T-cell (primary cell): ENCODE results near the gene COLGALT1. TPM values are rescaled to one million over a fixed set of nuclear protein-coding genes. Genes with fewer than 3 reads are reported as not detected.

ENCODE experiments used
- ATAC-seq, 4 experiments: fragments of 200-7000 bp in 3 of 4; fragments of 150-1000 bp in 1 of 4; cut with Tn5 transposase; replicated peaks in 1 of 4; 1 replicate in 3 of 4; 2 replicates in 1 of 4; pipeline ENCODE4 v1.10.0; 2021; ENCODE audit warnings: moderate library complexity in 3 of 4, mild to moderate bottlenecking in 2 of 4, moderate number of reproducible peaks in 1 of 4
- CTCF ChIA-PET, 2 donors: fragments of 300-600 bp; sonication (Branson Sonifier 250); formaldehyde crosslinking; loops; one replicate each; lab custom pipeline; 2022; ENCODE audit warnings: antibody characterized with exemption in 2 of 2; lab: Charles Lee
- POLR2A ChIA-PET, 2 donors: fragments of 300-600 bp; sonication (Branson Sonifier 250); formaldehyde crosslinking; loops; one replicate each; lab custom pipeline; 2022; ENCODE audit warnings: antibody characterized with exemption in 2 of 2; lab: Charles Lee
- DNase-seq, 35 experiments: peaks; one replicate each; pipeline versions ENCODE4 v3.0.0 to v3.0.0-alpha.2; 2013 to 2023
- H3K27ac ChIP-seq: one replicate; pipeline ENCODE4 v1.5.1; 2013; ENCODE audit warnings: low read length
- H3K27me3 ChIP-seq, 2 experiments: replicated peaks in 1 of 2; 1 replicate in 1 of 2; 2 replicates in 1 of 2; pipeline versions ENCODE4 v1.6.1 to v1.7.0; 2013; ENCODE audit warnings: low read length in 1 of 2, mixed read lengths in 1 of 2; ENCODE audit not compliant: control insufficient read depth in 2 of 2, insufficient read depth in 2 of 2; ENCODE audit errors: extremely low read depth in 1 of 2
- H3K36me3 ChIP-seq, 2 donors: 1 replicate in 1 of 2; 2 replicates in 1 of 2; pipeline versions ENCODE4 v1.6.1 to v1.7.0; 2013; ENCODE audit warnings: low read length in 1 of 2; ENCODE audit not compliant: control insufficient read depth in 2 of 2, insufficient read depth in 1 of 2; ENCODE audit errors: extremely low read depth in 1 of 2
- H3K4me1 ChIP-seq, 2 experiments: 1 replicate in 1 of 2; 2 replicates in 1 of 2; pipeline versions ENCODE4 v1.6.1 to v1.7.0; 2013; ENCODE audit warnings: low read length in 2 of 2, mixed read lengths in 1 of 2; ENCODE audit not compliant: insufficient read depth in 2 of 2, control insufficient read depth in 1 of 2; ENCODE audit errors: extremely low read depth in 1 of 2
- H3K4me3 ChIP-seq, 2 donors: 1 replicate in 1 of 2; 2 replicates in 1 of 2; pipeline versions ENCODE4 v1.5.1 to v1.7.0; 2013; ENCODE audit warnings: mild to moderate bottlenecking in 2 of 2, low read length in 1 of 2, moderate library complexity in 1 of 2; ENCODE audit not compliant: control insufficient read depth in 1 of 2; ENCODE audit errors: extremely low read depth in 1 of 2
- H3K9me3 ChIP-seq: 2 replicates; pipeline ENCODE4 v1.7.0; 2013
- H3K27ac Mint-ChIP-seq, 2 donors: one replicate each; pipeline ENCODE4 v1.8.0; 2020 to 2021; ENCODE audit warnings: mild to moderate bottlenecking in 2 of 2, mixed read lengths in 2 of 2
- H3K27me3 Mint-ChIP-seq, 2 donors: one replicate each; pipeline ENCODE4 v1.8.0; 2021 to 2022; ENCODE audit warnings: mixed read lengths in 2 of 2
- H3K36me3 Mint-ChIP-seq: one replicate; pipeline ENCODE4 v1.8.0; 2021; ENCODE audit warnings: mixed read lengths
- H3K4me1 Mint-ChIP-seq, 3 donors: one replicate each; pipeline ENCODE4 v1.8.0; 2020 to 2022; ENCODE audit warnings: mixed read lengths in 3 of 3, mild to moderate bottlenecking in 1 of 3
- H3K4me3 Mint-ChIP-seq, 3 donors: one replicate each; pipeline ENCODE4 v1.8.0; 2020 to 2022; ENCODE audit warnings: mild to moderate bottlenecking in 3 of 3, mixed read lengths in 3 of 3, moderate library complexity in 3 of 3
- H3K9me3 Mint-ChIP-seq, 3 donors: one replicate each; pipeline ENCODE4 v1.8.0; 2020 to 2022; ENCODE audit warnings: mixed read lengths in 3 of 3
- WGBS: methylation state at CpG from one replicate; pipeline ENCODE4 v1.1.5; 2013; ENCODE audit warnings: missing lambda C conversion rate; ENCODE audit not compliant: insufficient coverage; 5-methylcytosine and 5-hydroxymethylcytosine counted together
- total RNA-seq, 35 experiments: library from RNA in 6 of 35; stranded (reverse) in 6 of 35; fragments of 120-200 nt in 1 of 35; gene quantifications; one replicate each; pipeline versions ENCODE4 v1.2.1 to v1.2.4 and lab custom pipeline; 2013 to 2026

The COLGALT1 gene
- total RNA-seq, 5 donors from 2014 or later (not counting 1 experiment from before 2014, with no cell fraction given): 43.0 to 78.1 (median 70.8) TPM

GRCh38 chr19:17542793-17543582 is 12.5 kb upstream of the COLGALT1 start:
- Histone ChIP-seq H3K9me3 (no peaks in the 10 kb centered on the region), H3K36me3 (no peaks in the 10 kb centered on the region), H3K4me1 (peaks cover 4 to 17% of the 10 kb centered on the region in 2 experiments), H3K4me3 (no peak overlapping the region), H3K27ac (no peak overlapping the region), H3K27me3 (peaks cover 0 to 2% of the 10 kb centered on the region in 2 experiments)
- no peaks in the 10 kb centered on the region for H3K36me3 Mint-ChIP-seq
- POLR2A ChIA-PET: no interaction called here
- CTCF ChIA-PET: no interaction called here
- H3K27ac Mint-ChIP-seq: peak overlapping the region in 1 of 2 donors; percentile 46
- no peak overlapping the region for H3K4me3 Mint-ChIP-seq
- ATAC-seq (no peak), DNase-seq (no peak)
- H3K9me3 Mint-ChIP-seq: no peaks in the 10 kb centered on the region
- WGBS: 94% methylated on average over 13 of the region's 14 CpGs
- H3K27me3 Mint-ChIP-seq: no peaks in the 10 kb centered on the region
- peaks cover 11 to 15% (median 14%) of the 10 kb centered on the region in 3 donors for H3K4me1 Mint-ChIP-seq

- H3K27ac Mint-ChIP-seq: peak overlapping the region in 1 of 2 donors; percentile 16
- H3K27ac ChIP-seq: no peak overlapping the region
- H3K36me3 Mint-ChIP-seq: no peaks in the 10 kb centered on the region
- no peaks in the 10 kb centered on the region for H3K36me3 ChIP-seq
- H3K4me3 Mint-ChIP-seq: no peak overlapping the region
- H3K27me3 ChIP-seq: no peaks in the 10 kb centered on the region
- peaks cover 5 to 7% (median 5%) of the 10 kb centered on the region in 3 donors for H3K4me1 Mint-ChIP-seq
- 58% methylated on average over 3 of the region's 4 CpGs for WGBS
- H3K9me3 ChIP-seq: no peaks in the 10 kb centered on the region
- no peak overlapping the region for H3K4me3 ChIP-seq
- no peaks in the 10 kb centered on the region for H3K27me3 Mint-ChIP-seq
- no peak for ATAC-seq
- no peaks in the 10 kb centered on the region for H3K9me3 Mint-ChIP-seq
- ChIA-PET POLR2A (no interaction called here), CTCF (interaction anchor here (0.6 to 0.7 kb wide), 2 partner anchors 15 to 32 kb away, joined by 3 to 5 read pairs; no protein-coding TSS in a partner anchor)
- peaks cover 0 to 9% of the 10 kb centered on the region in 2 experiments for H3K4me1 ChIP-seq
- DNase-seq: no peak
Observed at GRCh38 chr19:17543986-17544385, 11.5 kb upstream of the COLGALT1 start.

GRCh38 chr19:17544418-17544817 is 11.0 kb upstream of the COLGALT1 start:
- Histone ChIP-seq H3K9me3 (no peaks in the 10 kb centered on the region), H3K27me3 (no peaks in the 10 kb centered on the region), H3K4me3 (no peak overlapping the region), H3K27ac (no peak overlapping the region), H3K36me3 (no peaks in the 10 kb centered on the region), H3K4me1 (peaks cover 0 to 5% of the 10 kb centered on the region in 2 experiments)
- ChIA-PET CTCF (interaction anchor here in 1 of 2 donors (0.7 kb wide), 1 partner anchor 32 kb away, joined by 5 read pairs; no protein-coding TSS in a partner anchor), POLR2A (no interaction called here)
- 100% methylated on average over 3 of the region's 4 CpGs for WGBS
- no peak for DNase-seq
- Mint-ChIP-seq H3K36me3 (no peaks in the 10 kb centered on the region), H3K27ac (no peak overlapping the region), H3K4me1 (peaks cover 4 to 7% (median 5%) of the 10 kb centered on the region in 3 donors), H3K27me3 (no peaks in the 10 kb centered on the region), H3K4me3 (no peak overlapping the region), H3K9me3 (no peaks in the 10 kb centered on the region)
- ATAC-seq: no peak

GRCh38 chr19:17548145-17548544 is 7.3 kb upstream of the COLGALT1 start:
- 90% methylated on average over 6 of the region's 6 CpGs for WGBS
- ChIA-PET POLR2A (no interaction called here), CTCF (no interaction called here)
- peak overlapping the region in 1 of 2 donors; percentile 23 for H3K27ac Mint-ChIP-seq
- no peaks in the 10 kb centered on the region for H3K4me1 Mint-ChIP-seq
- H3K27me3 Mint-ChIP-seq: no peaks in the 10 kb centered on the region
- H3K36me3 Mint-ChIP-seq: no peaks in the 10 kb centered on the region
- Histone ChIP-seq H3K4me1 (no peaks in the 10 kb centered on the region), H3K27ac (no peak overlapping the region), H3K36me3 (no peaks in the 10 kb centered on the region), H3K4me3 (no peak overlapping the region), H3K9me3 (no peaks in the 10 kb centered on the region), H3K27me3 (no peaks in the 10 kb centered on the region)
- H3K9me3 Mint-ChIP-seq: no peaks in the 10 kb centered on the region
- H3K4me3 Mint-ChIP-seq: no peak overlapping the region
- DNase-seq (no peak), ATAC-seq (no peak)

GRCh38 chr19:17549085-17549740 is 6.2 kb upstream of the COLGALT1 start:
- WGBS: 64% methylated on average over 4 of the region's 5 CpGs
- ATAC-seq (no peak), DNase-seq (no peak)
- Mint-ChIP-seq H3K4me3 (no peak overlapping the region), H3K9me3 (no peaks in the 10 kb centered on the region), H3K36me3 (no peaks in the 10 kb centered on the region), H3K27me3 (no peaks in the 10 kb centered on the region), H3K27ac (peak overlapping the region in 1 of 2 donors; percentile 28), H3K4me1 (no peaks in the 10 kb centered on the region)
- H3K27ac ChIP-seq: no peak overlapping the region
- H3K27me3 ChIP-seq: no peaks in the 10 kb centered on the region
- H3K4me1 ChIP-seq: no peaks in the 10 kb centered on the region
- POLR2A ChIA-PET: interaction anchor here in 1 of 2 donors (0.6 kb wide), 1 partner anchor 11 kb away, joined by 3 read pairs; no protein-coding TSS in a partner anchor
- H3K9me3 ChIP-seq: no peaks in the 10 kb centered on the region
- H3K36me3 ChIP-seq: no peaks in the 10 kb centered on the region
- no peak overlapping the region for H3K4me3 ChIP-seq
- CTCF ChIA-PET: interaction anchor here in 1 of 2 donors (0.7 kb wide), 1 partner anchor 828 kb away, joined by 3 read pairs; no protein-coding TSS in a partner anchor

- no peaks in the 10 kb centered on the region for H3K27me3 Mint-ChIP-seq
- H3K9me3 Mint-ChIP-seq: no peaks in the 10 kb centered on the region
- Histone ChIP-seq H3K27me3 (no peaks in the 10 kb centered on the region), H3K9me3 (no peaks in the 10 kb centered on the region), H3K27ac (no peak overlapping the region), H3K36me3 (no peaks in the 10 kb centered on the region), H3K4me3 (no peak overlapping the region), H3K4me1 (peaks cover 3 to 4% of the 10 kb centered on the region in 2 experiments)
- no CpG with 5 or more reads among the region's 4 CpGs for WGBS
- H3K4me1 Mint-ChIP-seq: peaks cover 3 to 4% (median 3%) of the 10 kb centered on the region in 3 donors
- no peak for DNase-seq
- CTCF ChIA-PET: no interaction called here
- H3K36me3 Mint-ChIP-seq: no peaks in the 10 kb centered on the region
- ATAC-seq: no peak
- no peak overlapping the region for H3K27ac Mint-ChIP-seq
- POLR2A ChIA-PET: no interaction called here
- no peak overlapping the region for H3K4me3 Mint-ChIP-seq
Observed at GRCh38 chr19:17550076-17550667, 5.3 kb upstream of the COLGALT1 start.
